OCI-LY7 (cell line): ENCODE measurements around the gene SMOC1.

ENCODE experiments used
- CTCF ChIP-seq: fragments of 200-600 bp; sonication (generic); conservative IDR thresholded peaks from 2 replicates; pipeline ENCODE4 v1.5.1; 2014; ENCODE audit warnings: mild to moderate bottlenecking, antibody characterized with exemption, low read length, moderate library complexity, mixed read lengths
- EZH2phosphoT487 ChIP-seq: fragments of 200-600 bp; sonication (generic); IDR thresholded peaks from 2 replicates; pipeline ENCODE4 v1.6.1; 2018; ENCODE audit warnings: low read depth, borderline replicate concordance, mild to moderate bottlenecking, mixed run types, antibody characterized with exemption, low read length, moderate library complexity, mixed read lengths

GRCh38 chr14:69973846-69974245 lies 94.6 kb downstream of the SMOC1 start:
- TF ChIP-seq CTCF (no peak), EZH2phosphoT487 (no peak)
